HG03565 (cell line): ENCODE measurements around the gene POU4F3.

Source experiments
- ATAC-seq: cut with Tn5 transposase; IDR thresholded peaks from one replicate; pipeline ENCODE4 v1.9.1; 2021; ENCODE audit warnings: mild to moderate bottlenecking, moderate library complexity; ENCODE audit not compliant: unreplicated experiment

Gene POU4F3

GRCh38 chr5:146339715-146340259 lies 1.1 kb downstream of the POU4F3 start:
- no peak for ATAC-seq

GRCh38 chr5:146340260-146341081 lies 1.8 kb downstream of the POU4F3 start:
- no peak for ATAC-seq

- ATAC-seq: no peak
Observed at GRCh38 chr5:146341854-146342253, 3.2 kb downstream of the POU4F3 start.

GRCh38 chr5:146342519-146342881 lies 3.9 kb downstream of the POU4F3 start:
- ATAC-seq: no peak

- ATAC-seq: no peak
Observed at GRCh38 chr5:146342882-146343865, 4.5 kb downstream of the POU4F3 start.

- no peak for ATAC-seq
Observed at GRCh38 chr5:146344155-146345118, 5.8 kb downstream of the POU4F3 start.

- ATAC-seq: no peak
Observed at GRCh38 chr5:146345240-146345577, 6.6 kb downstream of the POU4F3 start.

- ATAC-seq: no peak
Observed at GRCh38 chr5:146345578-146346366, 7.1 kb downstream of the POU4F3 start.

- no peak for ATAC-seq
Observed at GRCh38 chr5:146357126-146357525, 18.5 kb downstream of the POU4F3 start.

- no peak for ATAC-seq
Observed at GRCh38 chr5:146359836-146360235, 21.2 kb downstream of the POU4F3 start.

GRCh38 chr5:146363161-146363874 lies 24.7 kb downstream of the POU4F3 start:
- ATAC-seq: no peak

- ATAC-seq: no peak
Observed at GRCh38 chr5:146365618-146366017, 27.0 kb downstream of the POU4F3 start.

GRCh38 chr5:146366904-146367303 lies 28.3 kb downstream of the POU4F3 start:
- ATAC-seq: no peak

- no peak for ATAC-seq
Observed at GRCh38 chr5:146368137-146368536, 29.5 kb downstream of the POU4F3 start.

GRCh38 chr5:146369691-146370090 lies 31.1 kb downstream of the POU4F3 start:
- no peak for ATAC-seq

- no peak for ATAC-seq
Observed at GRCh38 chr5:146376821-146377220, 38.2 kb downstream of the POU4F3 start.

GRCh38 chr5:146378986-146379385 lies 40.3 kb downstream of the POU4F3 start:
- no peak for ATAC-seq

- no peak for ATAC-seq
Observed at GRCh38 chr5:146380714-146381113, 42.1 kb downstream of the POU4F3 start.

GRCh38 chr5:146388386-146388785 lies 49.7 kb downstream of the POU4F3 start:
- ATAC-seq: no peak
